Measurements from ENCODE around the gene QRICH2. TPM values are rescaled to one million over a fixed set of nuclear protein-coding genes. Genes with fewer than 3 reads are reported as not detected.

QRICH2 gene
- total RNA-seq, 4 donors from 2014 or later, result 1.2 to 10.7 (median 3.1) TPM

GRCh38 chr17:76241691-76242255 lies 66.3 kb downstream of the QRICH2 start:
- H3K36me3 ChIP-seq, result no peaks in the 10 kb centered on the region
- no peaks in the 10 kb centered on the region for H3K9me3 ChIP-seq
- TF ChIP-seq POLR2A (IDR thresholded peaks at IDR 0.05), result no peak
- TF ChIP-seq CTCF (IDR thresholded peaks at IDR 0.05), result no peak
- peaks cover 9 to 35% (median 15%) of the 10 kb centered on the region in 4 donors for H3K4me1 ChIP-seq
- peak overlapping the region in 1 of 4 donors; percentile 66 for H3K27ac ChIP-seq
- peak overlapping the region in 2 of 4 donors; percentile 77 to 87 for H3K4me3 ChIP-seq
- no peak for DNase-seq
- no peaks in the 10 kb centered on the region for H3K27me3 ChIP-seq

GRCh38 chr17:76241204-76241538 lies 66.9 kb downstream of the QRICH2 start:
- Histone ChIP-seq H3K4me1 (peaks cover 9 to 29% (median 10%) of the 10 kb centered on the region in 4 donors), H3K36me3 (no peaks in the 10 kb centered on the region), H3K27ac (peak overlapping the region; percentile 55 to 91 (median 64)), H3K9me3 (no peaks in the 10 kb centered on the region), H3K27me3 (no peaks in the 10 kb centered on the region), H3K4me3 (peak overlapping the region; percentile 47 to 87 (median 63))
- peak in 1 of 3 donors; percentile 61 for DNase-seq
- TF ChIP-seq POLR2A (IDR thresholded peaks at IDR 0.05) (no peak), CTCF (IDR thresholded peaks at IDR 0.05) (no peak)

GRCh38 chr17:76240461-76241203 lies 67.4 kb downstream of the QRICH2 start, which contains the start of gene RNF157:
Gene RNF157, minus strand, starts transcription at chr17:76240493. Its CDS starts 253 bp downstream, at chr17:76240240.
- no peaks in the 10 kb centered on the region for H3K27me3 ChIP-seq
- H3K36me3 ChIP-seq, result no peaks in the 10 kb centered on the region
- peak; percentile 49 to 83 (median 82) for DNase-seq
- H3K4me1 ChIP-seq, result peaks cover 5 to 24% (median 7%) of the 10 kb centered on the region in 4 donors
- peak within 1 kb of the TSS; percentile 47 to 87 (median 63) for H3K4me3 ChIP-seq
- TF ChIP-seq POLR2A (IDR thresholded peaks at IDR 0.05), result peak in 1 of 2 donors; percentile 55
- TF ChIP-seq CTCF (IDR thresholded peaks at IDR 0.05), result no peak
- no peaks in the 10 kb centered on the region for H3K9me3 ChIP-seq
- peak within 1 kb of the TSS; percentile 58 to 91 (median 78) for H3K27ac ChIP-seq

- Histone ChIP-seq H3K36me3 (no peaks in the 10 kb centered on the region), H3K9me3 (no peaks in the 10 kb centered on the region), H3K27ac (peak overlapping the region; percentile 58 to 91 (median 78)), H3K4me3 (peak overlapping the region; percentile 47 to 77 (median 55)), H3K27me3 (no peaks in the 10 kb centered on the region), H3K4me1 (peaks cover 5 to 16% (median 7%) of the 10 kb centered on the region in 4 donors)
- TF ChIP-seq CTCF (IDR thresholded peaks at IDR 0.05) (no peak), POLR2A (IDR thresholded peaks at IDR 0.05) (no peak)
- no peak for DNase-seq
These were observed 68.4 kb downstream of the QRICH2 start for GRCh38 chr17:76239538-76240274.

- TF ChIP-seq POLR2A (IDR thresholded peaks at IDR 0.05) (no peak), CTCF (IDR thresholded peaks at IDR 0.05) (no peak)
- Histone ChIP-seq H3K4me3 (peak overlapping the region in 3 of 4 donors; percentile 47 to 77 (median 63)), H3K9me3 (no peaks in the 10 kb centered on the region), H3K27ac (peak overlapping the region; percentile 58 to 91 (median 78)), H3K27me3 (no peaks in the 10 kb centered on the region), H3K4me1 (peaks cover 5 to 16% (median 7%) of the 10 kb centered on the region in 4 donors), H3K36me3 (no peaks in the 10 kb centered on the region)
- no peak for DNase-seq
These were observed 69.1 kb downstream of the QRICH2 start for GRCh38 chr17:76238847-76239537.

All from Peyer's patch (tissue), 4 donors.